ENCODE data around the gene OPN1SW. TPM values are rescaled to one million over a fixed set of nuclear protein-coding genes. Genes with fewer than 3 reads are reported as not detected.

The OPN1SW gene
- polyA plus RNA-seq, 3 donors from 2014 or later: not detected

- H3K4me3 Mint-ChIP-seq: no peak overlapping the region
- peaks cover 30 to 59% of the 10 kb centered on the region in 2 donors for H3K4me1 Mint-ChIP-seq
- peak overlapping the region in 3 of 6 donors; percentile 2 to 30 (median 8) for H3K27ac Mint-ChIP-seq
- peaks cover 7 to 10% (median 10%) of the 10 kb centered on the region in 3 donors for H3K27me3 Mint-ChIP-seq (ENCODE audit: low read depth in 3 of 3)
- peaks cover 0 to 4% (median 0%) of the 10 kb centered on the region in 3 donors for H3K36me3 Mint-ChIP-seq
- DNase-seq: no peak
- H3K9me3 Mint-ChIP-seq: no peaks in the 10 kb centered on the region
Observed at GRCh38 chr7:128742206-128742605, 33.4 kb downstream of the OPN1SW start.

GRCh38 chr7:128741491-128741890 is 34.1 kb downstream of the OPN1SW start:
- peaks cover 7 to 13% (median 10%) of the 10 kb centered on the region in 3 donors for H3K27me3 Mint-ChIP-seq (ENCODE audit: low read depth in 3 of 3)
- H3K27ac Mint-ChIP-seq: peak overlapping the region in 5 of 6 donors; percentile 0 to 53 (median 9)
- no peaks in the 10 kb centered on the region for H3K9me3 Mint-ChIP-seq
- H3K4me1 Mint-ChIP-seq: peaks cover 30 to 55% of the 10 kb centered on the region in 2 donors
- H3K36me3 Mint-ChIP-seq: peaks cover 0 to 4% (median 0%) of the 10 kb centered on the region in 3 donors
- no peak overlapping the region for H3K4me3 Mint-ChIP-seq
- DNase-seq: no peak

GRCh38 chr7:128740996-128741395 is 34.6 kb downstream of the OPN1SW start:
- Mint-ChIP-seq H3K9me3 (no peaks in the 10 kb centered on the region), H3K27ac (peak overlapping the region in 4 of 6 donors; percentile 0 to 53 (median 16)), H3K4me3 (no peak overlapping the region), H3K4me1 (peaks cover 30 to 55% of the 10 kb centered on the region in 2 donors), H3K36me3 (peaks cover 0 to 4% (median 0%) of the 10 kb centered on the region in 3 donors), H3K27me3 (ENCODE audit: low read depth in 3 of 3) (peaks cover 7 to 13% (median 10%) of the 10 kb centered on the region in 3 donors)
- DNase-seq: no peak

GRCh38 chr7:128739990-128740682 is 35.5 kb downstream of the OPN1SW start:
- H3K27me3 Mint-ChIP-seq (ENCODE audit: low read depth in 3 of 3): peaks cover 7 to 14% (median 10%) of the 10 kb centered on the region in 3 donors
- H3K4me1 Mint-ChIP-seq: peaks cover 29 to 49% of the 10 kb centered on the region in 2 donors
- H3K4me3 Mint-ChIP-seq: peak overlapping the region; percentile 98 to 100 (median 99)
- no peak for DNase-seq
- H3K36me3 Mint-ChIP-seq: peaks cover 0 to 4% (median 0%) of the 10 kb centered on the region in 3 donors
- peak overlapping the region; percentile 90 to 99 (median 94) for H3K27ac Mint-ChIP-seq
- no peaks in the 10 kb centered on the region for H3K9me3 Mint-ChIP-seq

- Mint-ChIP-seq H3K36me3 (peaks cover 0 to under 1% (median 0%) of the 10 kb centered on the region in 3 donors), H3K4me1 (peaks cover 24 to 44% of the 10 kb centered on the region in 2 donors), H3K27ac (peak within 1 kb of the TSS; percentile 90 to 99 (median 94)), H3K4me3 (peak within 1 kb of the TSS; percentile 98 to 100 (median 99)), H3K9me3 (no peaks in the 10 kb centered on the region), H3K27me3 (ENCODE audit: low read depth in 3 of 3) (peaks cover 7 to 14% (median 10%) of the 10 kb centered on the region in 3 donors)
- DNase-seq: peak; percentile 93
Observed at GRCh38 chr7:128739048-128739962, 36.3 kb downstream of the OPN1SW start, which contains the start of gene CALU. TSS of gene CALU (plus strand) at chr7:128739359. CDS start at chr7:128748584, 9,225 bp downstream.

- DNase-seq: no peak
- peaks cover 24 to 40% of the 10 kb centered on the region in 2 donors for H3K4me1 Mint-ChIP-seq
- peaks cover 7 to 14% (median 10%) of the 10 kb centered on the region in 3 donors for H3K27me3 Mint-ChIP-seq (ENCODE audit: low read depth in 3 of 3)
- peak overlapping the region; percentile 90 to 99 (median 94) for H3K27ac Mint-ChIP-seq
- no peaks in the 10 kb centered on the region for H3K36me3 Mint-ChIP-seq
- H3K9me3 Mint-ChIP-seq: no peaks in the 10 kb centered on the region
- peak overlapping the region; percentile 98 to 100 (median 99) for H3K4me3 Mint-ChIP-seq
Observed at GRCh38 chr7:128738570-128739047, 37.0 kb downstream of the OPN1SW start.

GRCh38 chr7:128737867-128738385 is 37.7 kb downstream of the OPN1SW start:
- peak overlapping the region; percentile 37 to 99 (median 74) for H3K27ac Mint-ChIP-seq
- DNase-seq: no peak
- peak overlapping the region; percentile 98 to 100 (median 99) for H3K4me3 Mint-ChIP-seq
- H3K27me3 Mint-ChIP-seq (ENCODE audit: low read depth in 3 of 3): peaks cover 7 to 14% (median 10%) of the 10 kb centered on the region in 3 donors
- H3K9me3 Mint-ChIP-seq: no peaks in the 10 kb centered on the region
- H3K4me1 Mint-ChIP-seq: peaks cover 24 to 40% of the 10 kb centered on the region in 2 donors
- H3K36me3 Mint-ChIP-seq: no peaks in the 10 kb centered on the region

- Mint-ChIP-seq H3K27ac (no peak overlapping the region), H3K4me1 (peaks cover 23 to 40% of the 10 kb centered on the region in 2 donors), H3K4me3 (no peak overlapping the region), H3K36me3 (no peaks in the 10 kb centered on the region), H3K9me3 (no peaks in the 10 kb centered on the region), H3K27me3 (ENCODE audit: low read depth in 3 of 3) (peaks cover 7 to 14% (median 10%) of the 10 kb centered on the region in 3 donors)
- no peak for DNase-seq
Observed at GRCh38 chr7:128737441-128737840, 38.2 kb downstream of the OPN1SW start.

GRCh38 chr7:128735436-128735835 is 40.2 kb downstream of the OPN1SW start:
- Mint-ChIP-seq H3K9me3 (no peaks in the 10 kb centered on the region), H3K27ac (no peak overlapping the region)

GRCh38 chr7:128734890-128735289 is 40.7 kb downstream of the OPN1SW start:
- peaks cover 11 to 15% of the 10 kb centered on the region in 2 donors for H3K4me1 Mint-ChIP-seq
- DNase-seq: no peak
- no peak overlapping the region for H3K4me3 Mint-ChIP-seq
- H3K27ac Mint-ChIP-seq: no peak overlapping the region
- H3K36me3 Mint-ChIP-seq: no peaks in the 10 kb centered on the region
- H3K27me3 Mint-ChIP-seq (ENCODE audit: low read depth in 3 of 3): peaks cover 10 to 18% (median 13%) of the 10 kb centered on the region in 3 donors
- H3K9me3 Mint-ChIP-seq: no peaks in the 10 kb centered on the region

More at GRCh38 chr7:128735436-128735835, 40.2 kb downstream of the OPN1SW start:
- DNase-seq: no peak
- H3K36me3 Mint-ChIP-seq: no peaks in the 10 kb centered on the region
- peaks cover 10 to 18% (median 13%) of the 10 kb centered on the region in 3 donors for H3K27me3 Mint-ChIP-seq (ENCODE audit: low read depth in 3 of 3)
- H3K4me1 Mint-ChIP-seq: peaks cover 16 to 20% of the 10 kb centered on the region in 2 donors
- H3K4me3 Mint-ChIP-seq: no peak overlapping the region

GRCh38 chr7:128733278-128733645 is 42.3 kb downstream of the OPN1SW start:
- Mint-ChIP-seq H3K4me3 (no peak overlapping the region), H3K4me1 (peaks cover under 1 to 3% of the 10 kb centered on the region in 2 donors)

GRCh38 chr7:128732521-128733277 is 42.9 kb downstream of the OPN1SW start:
- no peak overlapping the region for H3K4me3 Mint-ChIP-seq
- no peaks in the 10 kb centered on the region for H3K4me1 Mint-ChIP-seq
- H3K27me3 Mint-ChIP-seq (ENCODE audit: low read depth in 3 of 3): peaks cover 3 to 8% (median 5%) of the 10 kb centered on the region in 3 donors

More at GRCh38 chr7:128733278-128733645, 42.3 kb downstream of the OPN1SW start:
- Mint-ChIP-seq H3K27ac (no peak overlapping the region), H3K9me3 (no peaks in the 10 kb centered on the region), H3K27me3 (ENCODE audit: low read depth in 3 of 3) (peaks cover 3 to 8% (median 4%) of the 10 kb centered on the region in 3 donors), H3K36me3 (no peaks in the 10 kb centered on the region)
- no peak for DNase-seq

More at GRCh38 chr7:128732521-128733277, 42.9 kb downstream of the OPN1SW start:
- Mint-ChIP-seq H3K9me3 (no peaks in the 10 kb centered on the region), H3K27ac (no peak overlapping the region), H3K36me3 (no peaks in the 10 kb centered on the region)
- DNase-seq: no peak

All from immature natural killer cell (primary cell).